ENCODE results near the gene PDE11A. TPM values are rescaled to one million over a fixed set of nuclear protein-coding genes. Genes with fewer than 3 reads are reported as not detected.

PDE11A gene
- total and polyA plus RNA-seq, 2 of the 13 experiments (the other 11 are each of a cell fraction or from before 2014, with no cell fraction given), result 1.2 to 1.7 TPM

- CTCF ChIA-PET (ENCODE audit: low intra/inter-chr PET ratio, low total read pairs), result no interaction called here
- POLR2A ChIA-PET, result no interaction called here
Observed at GRCh38 chr2:178084273-178084672, 11.7 kb upstream of the PDE11A start.

GRCh38 chr2:178082408-178083045 is 9.9 kb upstream of the PDE11A start:
- no peak for FAIRE-seq
- BruUV-seq (replicated peaks), result no TSS peak
- POLR2A ChIA-PET, result no interaction called here
- ATAC-seq, result no peak
- DNase-seq (ENCODE audit: low spot score), result no peak
- no peak overlapping the region for H3K9ac ChIP-seq (ENCODE audit: insufficient read depth, low read depth, low read length)
- H3K36me3 ChIP-seq (replicated peaks in 1 of 2; ENCODE audit: control insufficient read depth in 1 of 2, insufficient read depth in 2 of 2, low read length in 2 of 2), result no peaks in the 10 kb centered on the region
- CTCF ChIA-PET (ENCODE audit: low intra/inter-chr PET ratio, low total read pairs), result no interaction called here
- H3K4me3 ChIP-seq (replicated peaks in 1 of 3; ENCODE audit: insufficient read depth in 1 of 3, low read depth in 2 of 3, low read length in 3 of 3), result no peak overlapping the region
- H3K27me3 ChIP-seq (ENCODE audit: control insufficient read depth in 1 of 2, insufficient read depth in 2 of 2, low read length in 2 of 2), result no peaks in the 10 kb centered on the region
- in situ Hi-C loops (cut with HindIII; ENCODE audit: extremely low pct_ligation_motif_present, low pct_unique_long_range_greater_than_20kb), result no loop called here
- H3K4me2 ChIP-seq (ENCODE audit: low read depth, low read length), result no peak overlapping the region
- no peak overlapping the region for H3K27ac ChIP-seq (ENCODE audit: extremely low read length, insufficient read depth, low read length)
- H4K20me1 ChIP-seq (ENCODE audit: insufficient read depth, low read length), result no peaks in the 10 kb centered on the region
- H3K4me1 ChIP-seq (ENCODE audit: insufficient read depth, low read length), result no peaks in the 10 kb centered on the region
- WGBS (ENCODE audit: low lambda C conversion rate), result 15% methylated on average over 3 of the region's 3 CpGs
- H2AFZ ChIP-seq (ENCODE audit: low read length), result no peak overlapping the region
- H3K79me2 ChIP-seq (ENCODE audit: insufficient read depth, low read length), result no peaks in the 10 kb centered on the region
- intact Hi-C loops (cut with micrococcal nuclease; ENCODE audit: unreplicated experiment), result no loop called here
- no peaks in the 10 kb centered on the region for H3K9me3 ChIP-seq (ENCODE audit: low read length)
- no peak for TF ChIP-seq ZBTB44 (CRISPR knock-in tag; IDR thresholded peaks at IDR 0.05)
- TF ChIP-seq ZNF503 (CRISPR knock-in tag; IDR thresholded peaks at IDR 0.05), result no peak
- TF ChIP-seq ZNF589 (CRISPR knock-in tag; conservative IDR thresholded peaks at IDR 0.05), result no peak
- TF ChIP-seq HINFP (CRISPR knock-in tag; IDR thresholded peaks at IDR 0.05; ENCODE audit: low read depth), result no peak
- no peak for TF ChIP-seq TBP (CRISPR knock-in tag; IDR thresholded peaks at IDR 0.05)
- TF ChIP-seq TFAP4 (IDR thresholded peaks at IDR 0.05; ENCODE audit: borderline replicate concordance, low read depth), result no peak
- no peak for TF ChIP-seq ZNF761 (CRISPR knock-in tag; conservative IDR thresholded peaks at IDR 0.05)
- no peak for TF ChIP-seq ATF6 (CRISPR knock-in tag; conservative IDR thresholded peaks at IDR 0.05)

More at GRCh38 chr2:178084273-178084672, 11.7 kb upstream of the PDE11A start:
- in situ Hi-C loops (cut with HindIII; ENCODE audit: extremely low pct_ligation_motif_present, low pct_unique_long_range_greater_than_20kb), result no loop called here
- no peaks in the 10 kb centered on the region for H3K79me2 ChIP-seq (ENCODE audit: insufficient read depth, low read length)
- DNase-seq (ENCODE audit: low spot score) (no peak), FAIRE-seq (no peak), ATAC-seq (no peak)
- no peaks in the 10 kb centered on the region for H3K27me3 ChIP-seq (ENCODE audit: control insufficient read depth in 1 of 2, insufficient read depth in 2 of 2, low read length in 2 of 2)
- H3K36me3 ChIP-seq (replicated peaks in 1 of 2; ENCODE audit: control insufficient read depth in 1 of 2, insufficient read depth in 2 of 2, low read length in 2 of 2), result no peaks in the 10 kb centered on the region
- intact Hi-C loops (cut with micrococcal nuclease; ENCODE audit: unreplicated experiment), result no loop called here
- H3K4me1 ChIP-seq (ENCODE audit: insufficient read depth, low read length), result no peaks in the 10 kb centered on the region
- no peak overlapping the region for H2AFZ ChIP-seq (ENCODE audit: low read length)
- no TSS peak for BruUV-seq (replicated peaks)
- no peaks in the 10 kb centered on the region for H4K20me1 ChIP-seq (ENCODE audit: insufficient read depth, low read length)
- TF ChIP-seq CEBPB (IDR thresholded peaks at IDR 0.05; ENCODE audit: borderline replicate concordance, low read depth, low read length) (peak; percentile 62), NR2F1 (CRISPR knock-in tag; IDR thresholded peaks at IDR 0.05) (no peak)
- no peak overlapping the region for H3K4me2 ChIP-seq (ENCODE audit: low read depth, low read length)
- no peak overlapping the region for H3K9ac ChIP-seq (ENCODE audit: insufficient read depth, low read depth, low read length)
- no peaks in the 10 kb centered on the region for H3K9me3 ChIP-seq (ENCODE audit: low read length)
- no peak overlapping the region for H3K27ac ChIP-seq (ENCODE audit: extremely low read length, insufficient read depth, low read length)
- 6% methylated on average over 3 of the region's 3 CpGs for WGBS (ENCODE audit: low lambda C conversion rate)
- H3K4me3 ChIP-seq (replicated peaks in 1 of 3; ENCODE audit: insufficient read depth in 1 of 3, low read depth in 2 of 3, low read length in 3 of 3), result no peak overlapping the region
